H9 (cell line): ENCODE data around the gene CALN1. TPM values are rescaled to one million over a fixed set of nuclear protein-coding genes. Genes with fewer than 3 reads are reported as not detected.
"Not testable (repeated sequence)": the region's sequence is repeated elsewhere in the genome, so short reads cannot be mapped to it uniquely, and the experiment has no call there.

ENCODE experiments used
- DNase-seq: peaks from one replicate; pipeline ENCODE4 v3.0.0-alpha.2; 2017
- H2AFZ ChIP-seq: one replicate; pipeline ENCODE4 v1.6.1; 2013; ENCODE audit warnings: mild to moderate bottlenecking, low read length, control low read depth, moderate library complexity
- H2AK5ac ChIP-seq: 2 replicates; pipeline ENCODE4 v1.6.1; 2013; ENCODE audit warnings: low read length, control low read depth, mixed read lengths; ENCODE audit not compliant: insufficient read length
- H2BK120ac ChIP-seq: one replicate; pipeline ENCODE4 v1.6.1; 2013; ENCODE audit warnings: low read depth, mild to moderate bottlenecking, low read length, control low read depth, inconsistent platforms; ENCODE audit not compliant: poor library complexity, severe bottlenecking
- H2BK12ac ChIP-seq: 2 replicates; pipeline ENCODE4 v1.6.1; 2013; ENCODE audit warnings: low read length, control low read depth, mixed read lengths, low read depth; ENCODE audit not compliant: insufficient read length
- H2BK15ac ChIP-seq: 2 replicates; pipeline ENCODE4 v1.6.1; 2013; ENCODE audit warnings: low read depth, low read length, control low read depth
- H2BK20ac ChIP-seq: one replicate; pipeline ENCODE4 v1.6.1; 2013; ENCODE audit warnings: low read depth, mild to moderate bottlenecking, low read length, control low read depth, inconsistent platforms; ENCODE audit not compliant: poor library complexity, severe bottlenecking
- H2BK5ac ChIP-seq: 2 replicates; pipeline ENCODE4 v1.6.1; 2013; ENCODE audit warnings: low read length, control low read depth, mixed read lengths; ENCODE audit not compliant: insufficient read length
- H3K14ac ChIP-seq: 2 replicates; pipeline ENCODE4 v1.6.1; 2013; ENCODE audit warnings: low read length, control low read depth; ENCODE audit not compliant: insufficient read depth
- H3K18ac ChIP-seq: 2 replicates; pipeline ENCODE4 v1.6.1; 2013; ENCODE audit warnings: low read depth, mild to moderate bottlenecking, mixed read lengths, low read length, control low read depth; ENCODE audit not compliant: insufficient read length
- H3K23ac ChIP-seq: 2 replicates; pipeline ENCODE4 v1.6.1; 2013; ENCODE audit warnings: low read length, control low read depth, mixed read lengths, low read depth; ENCODE audit not compliant: insufficient read length
- H3K23me2 ChIP-seq: 2 replicates; pipeline ENCODE4 v1.6.1; 2013; ENCODE audit warnings: low read depth, mild to moderate bottlenecking, mixed read lengths, low read length, control low read depth; ENCODE audit not compliant: insufficient read length, poor library complexity, severe bottlenecking
- H3K27ac ChIP-seq: 2 replicates; pipeline ENCODE4 v1.5.1; 2013; ENCODE audit warnings: low read length, control low read depth, mixed read lengths, low read depth; ENCODE audit not compliant: insufficient read length
- H3K27me3 ChIP-seq: 2 replicates; pipeline ENCODE4 v1.6.1; 2013; ENCODE audit warnings: low read length, control low read depth, inconsistent platforms; ENCODE audit not compliant: insufficient read depth
- H3K4ac ChIP-seq: 2 replicates; pipeline ENCODE4 v1.6.1; 2013; ENCODE audit warnings: low read depth, mild to moderate bottlenecking, control low read depth, inconsistent platforms, low read length, moderate library complexity
- H3K4me1 ChIP-seq: 2 replicates; pipeline ENCODE4 v1.6.1; 2013; ENCODE audit warnings: low read length, control low read depth, inconsistent platforms; ENCODE audit not compliant: insufficient read depth
- H3K4me2 ChIP-seq: 2 replicates; pipeline ENCODE4 v1.6.1; 2013; ENCODE audit warnings: low read length, control low read depth, mixed read lengths; ENCODE audit not compliant: insufficient read length, insufficient read depth
- H3K56ac ChIP-seq: 2 replicates; pipeline ENCODE4 v1.6.1; 2013; ENCODE audit warnings: low read depth, mild to moderate bottlenecking, mixed read lengths, low read length, control low read depth; ENCODE audit not compliant: insufficient read length
- H3K79me1 ChIP-seq: 2 replicates; pipeline ENCODE4 v1.6.1; 2013; ENCODE audit warnings: low read depth, mild to moderate bottlenecking, moderate library complexity, low read length, control low read depth, inconsistent platforms; ENCODE audit not compliant: insufficient read depth, poor library complexity, severe bottlenecking
- H3K79me2 ChIP-seq: 2 replicates; pipeline ENCODE4 v1.6.1; 2013; ENCODE audit warnings: low read length, control low read depth, inconsistent platforms; ENCODE audit not compliant: insufficient read depth
- H3K9ac ChIP-seq: 2 replicates; pipeline ENCODE4 v1.6.1; 2013; ENCODE audit warnings: low read length, control low read depth, mixed read lengths; ENCODE audit not compliant: insufficient read length; ENCODE audit errors: extremely low read depth
- H3K9me3 ChIP-seq: one replicate; pipeline ENCODE4 v1.6.1; 2013; ENCODE audit warnings: low read depth, low read length, inconsistent platforms; ENCODE audit not compliant: control insufficient read depth
- H3T11ph ChIP-seq: one replicate; pipeline ENCODE4 v1.6.1; 2013; ENCODE audit warnings: mild to moderate bottlenecking, low read length, control low read depth, inconsistent platforms
- H4K20me1 ChIP-seq: one replicate; pipeline ENCODE4 v1.6.1; 2013; ENCODE audit not compliant: control insufficient read depth, insufficient read length, insufficient read depth
- H4K5ac ChIP-seq: 2 replicates; pipeline ENCODE4 v1.6.1; 2013; ENCODE audit warnings: low read depth, mild to moderate bottlenecking, mixed read lengths, low read length, control low read depth; ENCODE audit not compliant: insufficient read length
- H4K8ac ChIP-seq: replicated peaks from 2 replicates; pipeline ENCODE4 v1.6.1; 2013; ENCODE audit warnings: low read length, control low read depth, mixed read lengths, low read depth; ENCODE audit not compliant: insufficient read length
- H4K91ac ChIP-seq: 2 replicates; pipeline ENCODE4 v1.6.1; 2013; ENCODE audit warnings: low read depth, mild to moderate bottlenecking, moderate library complexity, mixed read lengths, low read length, control low read depth; ENCODE audit not compliant: insufficient read length
- H3K27ac Mint-ChIP-seq, 3 experiments: 2 replicates in 2 of 3; 3 replicates in 1 of 3; pipeline ENCODE4 v1.8.0; 2020 to 2021; ENCODE audit warnings: mixed read lengths in 3 of 3, mild to moderate bottlenecking in 1 of 3, moderate library complexity in 1 of 3
- H3K27me3 Mint-ChIP-seq: 2 replicates; pipeline ENCODE4 v1.8.0; 2021; ENCODE audit warnings: low read depth, mild to moderate bottlenecking, moderate library complexity, mixed read lengths
- H3K36me3 Mint-ChIP-seq, 3 experiments: 2 replicates in 2 of 3; 3 replicates in 1 of 3; pipeline ENCODE4 v1.8.0; 2020 to 2021; ENCODE audit warnings: low read depth in 3 of 3, mixed read lengths in 3 of 3; ENCODE audit not compliant: insufficient read depth in 1 of 3
- H3K4me1 Mint-ChIP-seq, 2 experiments: 2 replicates each; pipeline ENCODE4 v1.8.0; 2020; ENCODE audit warnings: mixed read lengths in 2 of 2
- H3K4me3 Mint-ChIP-seq, 2 experiments: 2 replicates in 1 of 2; 3 replicates in 1 of 2; pipeline ENCODE4 v1.8.0; 2020 to 2021; ENCODE audit warnings: mild to moderate bottlenecking in 2 of 2, mixed read lengths in 2 of 2, moderate library complexity in 1 of 2
- H3K9me3 Mint-ChIP-seq, 2 experiments: 2 replicates in 1 of 2; 3 replicates in 1 of 2; pipeline ENCODE4 v1.8.0; 2020; ENCODE audit warnings: mild to moderate bottlenecking in 2 of 2, mixed read lengths in 2 of 2, moderate library complexity in 1 of 2
- CTCF ChIP-seq: fragments of 200-600 bp; sonication (generic); conservative IDR thresholded peaks from 3 replicates; pipeline ENCODE4 v1.8.0; 2021; ENCODE audit warnings: antibody characterized with exemption, mild to moderate bottlenecking
- WGBS: extraction: QIAGEN DNeasy Blood & Tissue Kit; methylation state at CpG from one replicate; pipeline ENCODE4 v1.1.7; 2013; ENCODE audit warnings: missing lambda C conversion rate, low lambda C conversion rate, mixed read lengths; ENCODE audit not compliant: insufficient read length; ENCODE audit errors: extremely low coverage; 5-methylcytosine and 5-hydroxymethylcytosine counted together
- total RNA-seq: library from RNA; stranded (reverse); gene quantifications from 2 replicates; pipeline ENCODE4 v1.2.1, GENCODE V29; 2021

Gene CALN1
- total RNA-seq, 1 experiment from 2014 or later: 2.8 TPM

- H4K20me1 ChIP-seq: no peaks in the 10 kb centered on the region
- no peaks in the 10 kb centered on the region for H3K23me2 ChIP-seq
- H4K8ac ChIP-seq: no peak overlapping the region
- peaks cover 4% of the 10 kb centered on the region; the same call in 1 of the 2 replicates for H3K4me1 ChIP-seq
- H3K79me1 ChIP-seq: no peaks in the 10 kb centered on the region
- peaks cover 25 to 27% of the 10 kb centered on the region in 2 experiments for H3K4me1 Mint-ChIP-seq
- H2AK5ac ChIP-seq: no peak overlapping the region
- no peak overlapping the region for H3K23ac ChIP-seq
- H3K14ac ChIP-seq: no peak overlapping the region
- H3K27ac Mint-ChIP-seq: peak overlapping the region; percentile 0 to 80 (median 43); a peak in 3 of 7 replicates
- H3K9ac ChIP-seq: no peak overlapping the region
- H3K4ac ChIP-seq: no peak overlapping the region
- no peak overlapping the region for H2AFZ ChIP-seq
- no CpG with 5 or more reads among the region's 10 CpGs for WGBS
- no peak overlapping the region for H2BK5ac ChIP-seq
- no peaks in the 10 kb centered on the region for H3K79me2 ChIP-seq
- H3K4me3 Mint-ChIP-seq: no peak overlapping the region; a peak in 1 of 5 replicates
- H2BK20ac ChIP-seq: no peak overlapping the region
- peak; percentile 49 for DNase-seq
- H2BK12ac ChIP-seq: no peak overlapping the region
- no peak overlapping the region for H3T11ph ChIP-seq
- no peak overlapping the region for H2BK120ac ChIP-seq
- no peak overlapping the region for H3K18ac ChIP-seq
- H3K27ac ChIP-seq: no peak overlapping the region
- peaks cover 0 to 18% (median 0%) of the 10 kb centered on the region in 3 experiments; a peak in 4 of 7 replicates for H3K36me3 Mint-ChIP-seq
- H3K27me3 Mint-ChIP-seq: peaks cover 2% of the 10 kb centered on the region
- H3K4me2 ChIP-seq: no peak overlapping the region
- no peak overlapping the region for H2BK15ac ChIP-seq
- H3K56ac ChIP-seq: no peak overlapping the region
- H3K27me3 ChIP-seq: no peaks in the 10 kb centered on the region
- peaks cover 6 to 20% of the 10 kb centered on the region in 2 experiments; a peak in 4 of 5 replicates for H3K9me3 Mint-ChIP-seq
- no peak overlapping the region for H4K5ac ChIP-seq
- no peaks in the 10 kb centered on the region for H3K9me3 ChIP-seq
- no peak overlapping the region for H4K91ac ChIP-seq
- peak; percentile 30; the same call in 1 of the 3 replicates for TF ChIP-seq CTCF
These were observed 672.5 kb downstream of the CALN1 start for GRCh38 chr7:71739520-71740173.

GRCh38 chr7:71737931-71738540 lies 674.1 kb downstream of the CALN1 start:
- H2BK120ac ChIP-seq, H2AK5ac ChIP-seq, H3K4ac ChIP-seq, H3K27ac ChIP-seq, H2AFZ ChIP-seq, H3K27me3 Mint-ChIP-seq, H3K79me1 ChIP-seq, H3K18ac ChIP-seq, H3T11ph ChIP-seq, H4K20me1 ChIP-seq, H4K5ac ChIP-seq, H3K4me3 Mint-ChIP-seq, H3K4me2 ChIP-seq, H3K23ac ChIP-seq, H3K9me3 ChIP-seq, H4K8ac ChIP-seq, H3K9ac ChIP-seq, H3K79me2 ChIP-seq, H3K23me2 ChIP-seq, H3K4me1 ChIP-seq, DNase-seq, H2BK12ac ChIP-seq, H3K27ac Mint-ChIP-seq, H2BK15ac ChIP-seq, H3K27me3 ChIP-seq, H3K56ac ChIP-seq, H2BK5ac ChIP-seq, H4K91ac ChIP-seq, H3K14ac ChIP-seq, H2BK20ac ChIP-seq: not testable (repeated sequence)
- Mint-ChIP-seq H3K4me1 (peaks cover 27 to 28% of the 10 kb centered on the region in 2 experiments), H3K9me3 (peaks cover 3 to 19% of the 10 kb centered on the region in 2 experiments; a peak in 4 of 5 replicates), H3K36me3 (peaks cover 0 to 18% (median 0%) of the 10 kb centered on the region in 3 experiments; a peak in 4 of 7 replicates)
- WGBS: no CpG with 5 or more reads among the region's 42 CpGs
